SU-DHL-6 (cell line): ENCODE measurements around the gene DMD.

Experiments used
- EZH2phosphoT487 ChIP-seq: fragments of 200-600 bp; sonication (generic), shearing (Covaris generic); conservative IDR thresholded peaks from 2 replicates; pipeline ENCODE4 v1.6.1; 2018; ENCODE audit warnings: mild to moderate bottlenecking, antibody characterized with exemption, low read length, moderate library complexity, mixed read lengths
- TF ChIP-seq, protein P1 (sequence below): fragments of 200-600 bp; sonication (generic); IDR thresholded peaks from one replicate; pipeline ENCODE4 v1.5.1; 2017; ENCODE audit warnings: antibody characterized with exemption, mild to moderate bottlenecking, low read length, moderate library complexity; ENCODE audit not compliant: insufficient read depth, poor library complexity, severe bottlenecking

- TF ChIP-seq, protein P1, sequence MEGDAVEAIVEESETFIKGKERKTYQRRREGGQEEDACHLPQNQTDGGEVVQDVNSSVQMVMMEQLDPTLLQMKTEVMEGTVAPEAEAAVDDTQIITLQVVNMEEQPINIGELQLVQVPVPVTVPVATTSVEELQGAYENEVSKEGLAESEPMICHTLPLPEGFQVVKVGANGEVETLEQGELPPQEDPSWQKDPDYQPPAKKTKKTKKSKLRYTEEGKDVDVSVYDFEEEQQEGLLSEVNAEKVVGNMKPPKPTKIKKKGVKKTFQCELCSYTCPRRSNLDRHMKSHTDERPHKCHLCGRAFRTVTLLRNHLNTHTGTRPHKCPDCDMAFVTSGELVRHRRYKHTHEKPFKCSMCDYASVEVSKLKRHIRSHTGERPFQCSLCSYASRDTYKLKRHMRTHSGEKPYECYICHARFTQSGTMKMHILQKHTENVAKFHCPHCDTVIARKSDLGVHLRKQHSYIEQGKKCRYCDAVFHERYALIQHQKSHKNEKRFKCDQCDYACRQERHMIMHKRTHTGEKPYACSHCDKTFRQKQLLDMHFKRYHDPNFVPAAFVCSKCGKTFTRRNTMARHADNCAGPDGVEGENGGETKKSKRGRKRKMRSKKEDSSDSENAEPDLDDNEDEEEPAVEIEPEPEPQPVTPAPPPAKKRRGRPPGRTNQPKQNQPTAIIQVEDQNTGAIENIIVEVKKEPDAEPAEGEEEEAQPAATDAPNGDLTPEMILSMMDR = no peak
- TF ChIP-seq EZH2phosphoT487 = no peak
Measured at GRCh38 chrX:32592786-32593185, 618.6 kb downstream of the DMD start.
